K562 (cell line): ENCODE data around the gene MATR3. TPM values are rescaled to one million over a fixed set of nuclear protein-coding genes. Genes with fewer than 3 reads are reported as not detected.

Experiments
- CREM ChIP-seq: IDR thresholded peaks from 2 replicates; pipeline ENCODE4 v1.6.1; 2014; ENCODE audit warnings: antibody characterized with exemption, low read depth
- PHF20 ChIP-seq: fragments of 450-650 bp; IDR thresholded peaks from 2 replicates; pipeline ENCODE4 v1.6.1; 2018; ENCODE audit not compliant: partially characterized antibody
- SLC30A9 ChIP-seq: fragments of 250-450 bp; sonication (Bioruptor Pico); IDR thresholded peaks from 2 replicates; pipeline ENCODE4 v1.8.0; 2022; ENCODE audit warnings: mild to moderate bottlenecking, moderate library complexity
- SP1 ChIP-seq: sonication (generic); formaldehyde crosslinking; IDR thresholded peaks from 2 replicates; pipeline ENCODE4 v1.8.1; 2022; ENCODE audit warnings: mild to moderate bottlenecking, missing genetic modification reagents
- SRSF7 ChIP-seq: fragments of 200-400 bp; formaldehyde crosslinking; optimal IDR thresholded peaks from 2 replicates; pipeline ENCODE3; 2017; ENCODE audit warnings: mild to moderate bottlenecking, low read depth, low read length
- TSC22D4 ChIP-seq: fragments of 450-650 bp; IDR thresholded peaks from 2 replicates; pipeline ENCODE4 v1.6.1; 2016; ENCODE audit warnings: missing genetic modification characterization, missing biosample characterization, control low read depth
- ZKSCAN3 ChIP-seq: fragments of 250-450 bp; sonication (Bioruptor Pico); IDR thresholded peaks from 2 replicates; pipeline ENCODE4 v1.4.0; 2020
- polyA plus RNA-seq, 8 experiments: library from polyadenylated mRNA; depleted of rRNA in 4 of 8; stranded (reverse) in 5 of 8; unstranded in 3 of 8; fragments of >200 nt; fragmentation: Nextera tagmentation in 2 of 8; fragmentation: Illumina TruSeq in 1 of 8; extraction: Ambion mirVana in 2 of 8; extraction: Trizol in 1 of 8; gene quantifications; 2 replicates each; pipeline versions ENCODE4 v1.2.1 to v1.2.3, GENCODE V29; 2011 to 2014; ENCODE audit warnings: inconsistent platforms in 1 of 8, missing spikeins in 1 of 8
- total RNA-seq, 7 experiments: library from RNA; depleted of rRNA in 6 of 7; stranded (reverse); fragments of >200 nt in 6 of 7; fragmentation: Illumina TruSeq in 2 of 7; extraction: Trizol in 2 of 7; gene quantifications; 2 replicates each; pipeline versions ENCODE4 v1.2.1 to v1.2.3, GENCODE V29; 2011 to 2021; ENCODE audit warnings: low replicate concordance in 1 of 7
- TF ChIP-seq, protein P1 (sequence below): sonication (generic); formaldehyde crosslinking; IDR thresholded peaks from 2 replicates; pipeline ENCODE4 v1.8.0; 2023; ENCODE audit warnings: mild to moderate bottlenecking, missing genetic modification reagents
- TF ChIP-seq, protein P2 (sequence below): fragments of 450-650 bp; IDR thresholded peaks from 2 replicates; pipeline ENCODE4 v1.7.1; 2018; ENCODE audit warnings: mild to moderate bottlenecking, low read depth; ENCODE audit not compliant: partially characterized antibody
- TF ChIP-seq, protein P3 (sequence below): fragments of 250-450 bp; sonication (Bioruptor Pico); IDR thresholded peaks from 2 replicates; pipeline ENCODE4 v1.4.0; 2020; ENCODE audit warnings: mild to moderate bottlenecking
- TF ChIP-seq, protein P4 (sequence below): fragments of 250-450 bp; sonication (Bioruptor Pico); IDR thresholded peaks from 2 replicates; pipeline ENCODE4 v1.5.0; 2021; ENCODE audit warnings: mild to moderate bottlenecking, moderate library complexity
- TF ChIP-seq, protein P5 (sequence below): sonication (generic); formaldehyde crosslinking; IDR thresholded peaks from 2 replicates; pipeline ENCODE4 v1.8.0; 2022; ENCODE audit warnings: mild to moderate bottlenecking, missing genetic modification reagents

The MATR3 gene
- total and polyA plus RNA-seq, 9 of the 15 experiments (the other 6 are each of a cell fraction or from before 2014, with no cell fraction given): 150 to 425 (median 263) TPM

DNA sequence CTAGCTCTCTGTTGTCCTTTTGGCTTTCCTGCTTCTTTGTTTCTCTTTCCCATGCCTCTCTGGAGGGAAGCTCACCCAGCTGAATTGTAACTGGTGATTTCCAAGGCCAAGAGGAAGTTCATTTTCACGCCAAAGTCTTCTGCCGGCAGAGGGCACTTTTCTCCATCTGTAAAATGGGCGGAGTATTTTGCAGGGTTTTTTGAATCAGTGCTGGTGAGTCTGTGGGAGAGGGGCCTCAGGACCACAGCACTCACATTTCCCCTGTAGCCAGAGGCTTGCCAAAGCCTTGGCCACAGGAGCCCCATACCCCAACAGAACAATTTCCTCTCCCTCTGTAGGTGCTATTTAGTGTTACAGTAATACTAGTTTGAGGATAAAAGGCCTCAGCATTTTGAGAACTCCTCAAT lies 42.3 kb upstream of the MATR3 start (continued):
- TF ChIP-seq CREM: no peak
- TF ChIP-seq, protein P1, sequence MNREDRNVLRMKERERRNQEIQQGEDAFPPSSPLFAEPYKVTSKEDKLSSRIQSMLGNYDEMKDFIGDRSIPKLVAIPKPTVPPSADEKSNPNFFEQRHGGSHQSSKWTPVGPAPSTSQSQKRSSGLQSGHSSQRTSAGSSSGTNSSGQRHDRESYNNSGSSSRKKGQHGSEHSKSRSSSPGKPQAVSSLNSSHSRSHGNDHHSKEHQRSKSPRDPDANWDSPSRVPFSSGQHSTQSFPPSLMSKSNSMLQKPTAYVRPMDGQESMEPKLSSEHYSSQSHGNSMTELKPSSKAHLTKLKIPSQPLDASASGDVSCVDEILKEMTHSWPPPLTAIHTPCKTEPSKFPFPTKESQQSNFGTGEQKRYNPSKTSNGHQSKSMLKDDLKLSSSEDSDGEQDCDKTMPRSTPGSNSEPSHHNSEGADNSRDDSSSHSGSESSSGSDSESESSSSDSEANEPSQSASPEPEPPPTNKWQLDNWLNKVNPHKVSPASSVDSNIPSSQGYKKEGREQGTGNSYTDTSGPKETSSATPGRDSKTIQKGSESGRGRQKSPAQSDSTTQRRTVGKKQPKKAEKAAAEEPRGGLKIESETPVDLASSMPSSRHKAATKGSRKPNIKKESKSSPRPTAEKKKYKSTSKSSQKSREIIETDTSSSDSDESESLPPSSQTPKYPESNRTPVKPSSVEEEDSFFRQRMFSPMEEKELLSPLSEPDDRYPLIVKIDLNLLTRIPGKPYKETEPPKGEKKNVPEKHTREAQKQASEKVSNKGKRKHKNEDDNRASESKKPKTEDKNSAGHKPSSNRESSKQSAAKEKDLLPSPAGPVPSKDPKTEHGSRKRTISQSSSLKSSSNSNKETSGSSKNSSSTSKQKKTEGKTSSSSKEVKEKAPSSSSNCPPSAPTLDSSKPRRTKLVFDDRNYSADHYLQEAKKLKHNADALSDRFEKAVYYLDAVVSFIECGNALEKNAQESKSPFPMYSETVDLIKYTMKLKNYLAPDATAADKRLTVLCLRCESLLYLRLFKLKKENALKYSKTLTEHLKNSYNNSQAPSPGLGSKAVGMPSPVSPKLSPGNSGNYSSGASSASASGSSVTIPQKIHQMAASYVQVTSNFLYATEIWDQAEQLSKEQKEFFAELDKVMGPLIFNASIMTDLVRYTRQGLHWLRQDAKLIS (CRISPR knock-in tag): no peak
- TF ChIP-seq, protein P2, sequence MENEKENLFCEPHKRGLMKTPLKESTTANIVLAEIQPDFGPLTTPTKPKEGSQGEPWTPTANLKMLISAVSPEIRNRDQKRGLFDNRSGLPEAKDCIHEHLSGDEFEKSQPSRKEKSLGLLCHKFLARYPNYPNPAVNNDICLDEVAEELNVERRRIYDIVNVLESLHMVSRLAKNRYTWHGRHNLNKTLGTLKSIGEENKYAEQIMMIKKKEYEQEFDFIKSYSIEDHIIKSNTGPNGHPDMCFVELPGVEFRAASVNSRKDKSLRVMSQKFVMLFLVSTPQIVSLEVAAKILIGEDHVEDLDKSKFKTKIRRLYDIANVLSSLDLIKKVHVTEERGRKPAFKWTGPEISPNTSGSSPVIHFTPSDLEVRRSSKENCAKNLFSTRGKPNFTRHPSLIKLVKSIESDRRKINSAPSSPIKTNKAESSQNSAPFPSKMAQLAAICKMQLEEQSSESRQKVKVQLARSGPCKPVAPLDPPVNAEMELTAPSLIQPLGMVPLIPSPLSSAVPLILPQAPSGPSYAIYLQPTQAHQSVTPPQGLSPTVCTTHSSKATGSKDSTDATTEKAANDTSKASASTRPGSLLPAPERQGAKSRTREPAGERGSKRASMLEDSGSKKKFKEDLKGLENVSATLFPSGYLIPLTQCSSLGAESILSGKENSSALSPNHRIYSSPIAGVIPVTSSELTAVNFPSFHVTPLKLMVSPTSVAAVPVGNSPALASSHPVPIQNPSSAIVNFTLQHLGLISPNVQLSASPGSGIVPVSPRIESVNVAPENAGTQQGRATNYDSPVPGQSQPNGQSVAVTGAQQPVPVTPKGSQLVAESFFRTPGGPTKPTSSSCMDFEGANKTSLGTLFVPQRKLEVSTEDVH: peak; percentile 41
- TF ChIP-seq SP1 (CRISPR knock-in tag): no peak
- TF ChIP-seq TSC22D4 (tag): no peak
- TF ChIP-seq, protein P3, sequence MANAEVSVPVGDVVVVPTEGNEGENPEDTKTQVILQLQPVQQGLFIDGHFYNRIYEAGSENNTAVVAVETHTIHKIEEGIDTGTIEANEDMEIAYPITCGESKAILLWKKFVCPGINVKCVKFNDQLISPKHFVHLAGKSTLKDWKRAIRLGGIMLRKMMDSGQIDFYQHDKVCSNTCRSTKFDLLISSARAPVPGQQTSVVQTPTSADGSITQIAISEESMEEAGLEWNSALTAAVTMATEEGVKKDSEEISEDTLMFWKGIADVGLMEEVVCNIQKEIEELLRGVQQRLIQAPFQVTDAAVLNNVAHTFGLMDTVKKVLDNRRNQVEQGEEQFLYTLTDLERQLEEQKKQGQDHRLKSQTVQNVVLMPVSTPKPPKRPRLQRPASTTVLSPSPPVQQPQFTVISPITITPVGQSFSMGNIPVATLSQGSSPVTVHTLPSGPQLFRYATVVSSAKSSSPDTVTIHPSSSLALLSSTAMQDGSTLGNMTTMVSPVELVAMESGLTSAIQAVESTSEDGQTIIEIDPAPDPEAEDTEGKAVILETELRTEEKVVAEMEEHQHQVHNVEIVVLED (CRISPR knock-in tag): no peak
- TF ChIP-seq ZKSCAN3 (CRISPR knock-in tag): no peak
- TF ChIP-seq SLC30A9 (CRISPR knock-in tag): no peak
- TF ChIP-seq, protein P4, sequence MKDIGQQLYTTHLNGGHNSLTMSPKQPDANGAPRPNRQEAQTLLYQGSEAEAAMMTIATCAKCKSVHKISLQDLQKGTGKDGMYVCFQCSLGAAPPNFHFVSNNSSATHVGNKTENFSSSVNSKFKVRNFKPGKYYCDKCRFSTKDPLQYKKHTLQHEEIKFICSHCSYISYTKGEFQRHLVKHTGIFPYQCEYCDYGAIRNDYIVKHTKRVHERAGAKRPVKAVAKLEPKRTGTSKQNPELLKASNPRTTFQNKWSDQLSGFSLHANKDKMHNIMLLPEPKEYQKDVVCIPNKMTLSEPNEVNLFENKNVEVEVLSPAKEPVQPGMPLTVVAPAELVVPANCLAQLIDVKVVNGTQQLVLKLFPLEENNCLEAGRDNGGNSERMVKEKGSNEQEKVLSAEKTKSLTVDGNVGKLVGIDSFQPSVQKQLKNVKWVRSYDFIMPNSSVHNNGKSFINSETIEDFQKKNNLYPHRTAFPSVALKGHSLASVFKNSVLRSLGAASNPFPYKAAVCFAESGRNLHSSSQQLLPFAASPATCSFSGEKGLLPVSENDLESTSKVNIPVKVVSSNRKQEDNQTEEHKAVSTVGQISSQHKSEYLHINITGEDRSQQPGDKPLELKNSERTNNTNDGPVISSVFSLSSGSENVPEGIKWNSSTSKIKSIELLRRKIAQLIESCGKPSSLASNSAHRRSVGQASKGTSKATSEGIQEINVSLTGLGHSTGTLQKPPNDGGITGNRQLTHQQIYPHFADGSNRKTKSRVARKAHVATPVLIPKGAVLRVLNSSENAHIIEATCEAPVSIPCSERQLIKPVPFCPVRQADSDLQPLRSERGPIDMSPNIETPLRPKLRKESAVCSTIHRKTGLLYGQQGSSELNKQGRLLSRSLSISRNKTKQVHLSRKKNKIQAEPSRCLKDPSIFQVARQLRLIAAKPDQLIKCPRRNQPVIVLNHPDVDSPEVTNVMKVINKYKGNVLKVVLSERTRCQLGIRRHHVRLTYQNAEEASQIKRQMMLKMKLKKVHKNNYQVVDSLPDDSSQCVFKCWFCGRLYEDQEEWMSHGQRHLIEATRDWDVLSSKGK: no peak
- no peak for TF ChIP-seq SRSF7
- TF ChIP-seq, protein P5, sequence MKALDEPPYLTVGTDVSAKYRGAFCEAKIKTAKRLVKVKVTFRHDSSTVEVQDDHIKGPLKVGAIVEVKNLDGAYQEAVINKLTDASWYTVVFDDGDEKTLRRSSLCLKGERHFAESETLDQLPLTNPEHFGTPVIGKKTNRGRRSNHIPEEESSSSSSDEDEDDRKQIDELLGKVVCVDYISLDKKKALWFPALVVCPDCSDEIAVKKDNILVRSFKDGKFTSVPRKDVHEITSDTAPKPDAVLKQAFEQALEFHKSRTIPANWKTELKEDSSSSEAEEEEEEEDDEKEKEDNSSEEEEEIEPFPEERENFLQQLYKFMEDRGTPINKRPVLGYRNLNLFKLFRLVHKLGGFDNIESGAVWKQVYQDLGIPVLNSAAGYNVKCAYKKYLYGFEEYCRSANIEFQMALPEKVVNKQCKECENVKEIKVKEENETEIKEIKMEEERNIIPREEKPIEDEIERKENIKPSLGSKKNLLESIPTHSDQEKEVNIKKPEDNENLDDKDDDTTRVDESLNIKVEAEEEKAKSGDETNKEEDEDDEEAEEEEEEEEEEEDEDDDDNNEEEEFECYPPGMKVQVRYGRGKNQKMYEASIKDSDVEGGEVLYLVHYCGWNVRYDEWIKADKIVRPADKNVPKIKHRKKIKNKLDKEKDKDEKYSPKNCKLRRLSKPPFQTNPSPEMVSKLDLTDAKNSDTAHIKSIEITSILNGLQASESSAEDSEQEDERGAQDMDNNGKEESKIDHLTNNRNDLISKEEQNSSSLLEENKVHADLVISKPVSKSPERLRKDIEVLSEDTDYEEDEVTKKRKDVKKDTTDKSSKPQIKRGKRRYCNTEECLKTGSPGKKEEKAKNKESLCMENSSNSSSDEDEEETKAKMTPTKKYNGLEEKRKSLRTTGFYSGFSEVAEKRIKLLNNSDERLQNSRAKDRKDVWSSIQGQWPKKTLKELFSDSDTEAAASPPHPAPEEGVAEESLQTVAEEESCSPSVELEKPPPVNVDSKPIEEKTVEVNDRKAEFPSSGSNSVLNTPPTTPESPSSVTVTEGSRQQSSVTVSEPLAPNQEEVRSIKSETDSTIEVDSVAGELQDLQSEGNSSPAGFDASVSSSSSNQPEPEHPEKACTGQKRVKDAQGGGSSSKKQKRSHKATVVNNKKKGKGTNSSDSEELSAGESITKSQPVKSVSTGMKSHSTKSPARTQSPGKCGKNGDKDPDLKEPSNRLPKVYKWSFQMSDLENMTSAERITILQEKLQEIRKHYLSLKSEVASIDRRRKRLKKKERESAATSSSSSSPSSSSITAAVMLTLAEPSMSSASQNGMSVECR (CRISPR knock-in tag): no peak
- no peak for TF ChIP-seq PHF20
